Sigmoid colon (tissue), 7 donors: ENCODE data around the gene ATP2C1. TPM values are rescaled to one million over a fixed set of nuclear protein-coding genes. Genes with fewer than 3 reads are reported as not detected.

Experiments
- DNase-seq: peaks from one replicate; pipeline ENCODE4 v3.0.0-alpha.2; 2019
- H3K27ac ChIP-seq, 4 donors: fragments of 200-600 bp; sonication (generic); one replicate each; pipeline ENCODE4 v1.5.1; 2016 to 2019; ENCODE audit warnings: mild to moderate bottlenecking in 1 of 4
- H3K27me3 ChIP-seq, 3 donors: fragments of 200-600 bp; sonication (generic); one replicate each; pipeline ENCODE4 v1.5.1; 2019; ENCODE audit warnings: mild to moderate bottlenecking in 1 of 3
- H3K36me3 ChIP-seq, 4 donors: fragments of 200-600 bp; sonication (generic); one replicate each; pipeline ENCODE4 v1.5.1; 2016 to 2019
- H3K4me1 ChIP-seq, 4 donors: fragments of 200-600 bp; sonication (generic); one replicate each; pipeline ENCODE4 v1.5.1; 2017 to 2019
- H3K4me3 ChIP-seq, 4 donors: fragments of 200-600 bp; sonication (generic); one replicate each; pipeline ENCODE4 v1.5.1; 2017 to 2019; ENCODE audit warnings: mild to moderate bottlenecking in 2 of 4, moderate library complexity in 1 of 4
- H3K9me3 ChIP-seq, 4 donors: fragments of 200-600 bp in 3 of 4; sonication (generic) in 3 of 4; one replicate each; pipeline versions ENCODE4 v1.5.1 to v1.6.1; 2013 to 2019
- EP300 ChIP-seq, 4 donors: sonication (generic); formaldehyde crosslinking; IDR thresholded peaks; one replicate each; pipeline ENCODE4 v1.6.1; 2017; ENCODE audit warnings: antibody characterized with exemption in 4 of 4
- POLR2A ChIP-seq, 2 donors: fragments of 450-650 bp; IDR thresholded peaks; one replicate each; pipeline ENCODE4 v1.6.1; 2016; ENCODE audit warnings: antibody characterized with exemption in 2 of 2, mild to moderate bottlenecking in 2 of 2, moderate library complexity in 2 of 2
- POLR2AphosphoS5 ChIP-seq, 4 donors: sonication (generic); formaldehyde crosslinking; IDR thresholded peaks; one replicate each; pipeline ENCODE4 v1.6.1; 2017; ENCODE audit warnings: antibody characterized with exemption in 4 of 4
- WGBS, 2 donors: extraction: QIAGEN DNeasy Blood & Tissue Kit; methylation state at CpG; one replicate each; pipeline ENCODE4 v1.1.7; 2013; 5-methylcytosine and 5-hydroxymethylcytosine counted together
- intact Hi-C: fragments of 100-400 bp; cut with DNase I; formaldehyde crosslinking; loops from one replicate; pipeline ENCODE4 v1.15.1; 2023
- polyA plus RNA-seq, 3 donors: library from polyadenylated mRNA; stranded (reverse); fragments of 200-250 nt; gene quantifications; one replicate each; pipeline ENCODE4 v1.2.3, GENCODE V29; 2013
- total RNA-seq, 4 donors: library from RNA; depleted of rRNA; stranded (reverse); fragments of >200 nt; gene quantifications; one replicate each; pipeline ENCODE4 v1.1.0, GENCODE V29; 2016
- TF ChIP-seq, protein P1 (sequence below), 4 experiments: fragments of 450-650 bp in 3 of 4; fragments of 200-600 bp in 1 of 4; IDR thresholded peaks; one replicate each; pipeline ENCODE4 v1.5.1; 2016 to 2019; ENCODE audit warnings: antibody characterized with exemption in 4 of 4, mild to moderate bottlenecking in 3 of 4, moderate library complexity in 2 of 4
- donor health status: healthy with polysubstance abuse.
- donor health status: Bipolar disorder and iron deficiency.
- donor health status: healthy.

ATP2C1 gene
- total and polyA plus RNA-seq, 7 donors, result 13.8 to 46.7 (median 38.0) TPM

DNA sequence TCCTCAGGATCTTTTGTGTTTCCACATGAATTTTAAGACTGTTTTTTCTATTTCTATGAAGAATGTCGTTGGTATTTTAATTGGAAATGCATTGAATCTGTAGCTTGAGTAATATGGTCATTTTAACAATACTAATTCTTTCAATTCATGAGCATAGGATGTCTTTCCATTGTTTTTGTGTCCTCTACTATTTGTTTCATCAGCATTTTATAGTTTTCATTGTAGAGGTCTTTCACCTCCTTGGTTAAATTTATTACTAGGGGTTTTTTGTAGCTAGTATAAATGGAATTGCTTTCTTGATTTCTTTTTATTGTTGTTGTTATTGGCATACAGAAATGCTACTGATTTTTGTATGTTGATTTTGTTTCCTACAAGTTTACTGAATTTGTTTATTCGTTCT, 17.3 kb upstream of the ATP2C1 start:
- intact Hi-C loops, result no loop called here
- WGBS, 2 donors, result 59 to 76% methylated on average over 2 of the region's 2 CpGs

DNA sequence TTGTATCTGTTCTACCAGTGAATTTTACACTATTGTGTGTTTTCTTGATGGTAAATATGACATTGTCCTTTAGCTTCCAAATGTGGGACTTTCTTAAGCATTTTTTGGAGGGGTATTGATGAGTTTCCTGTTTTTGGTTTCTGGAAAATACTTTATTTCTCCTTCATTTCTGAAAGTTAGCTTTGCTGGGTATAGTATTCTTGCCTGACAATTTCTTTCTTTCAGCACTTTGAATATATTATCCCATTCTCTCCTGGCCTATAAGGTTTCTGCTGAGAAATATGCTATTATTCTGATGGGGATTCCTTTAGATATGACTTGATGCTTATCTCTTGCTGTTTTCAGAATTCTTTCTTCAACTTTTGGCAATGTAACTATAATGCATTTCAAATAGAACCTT, 15.4 kb upstream of the ATP2C1 start:
- no peak overlapping the region for H3K27ac ChIP-seq
- DNase-seq, result no peak
- peaks cover 0 to 12% (median 4%) of the 10 kb centered on the region in 4 donors for H3K9me3 ChIP-seq
- no peaks in the 10 kb centered on the region for H3K27me3 ChIP-seq
- TF ChIP-seq POLR2AphosphoS5 (IDR thresholded peaks at IDR 0.05) (no peak), EP300 (IDR thresholded peaks at IDR 0.05) (no peak)
- TF ChIP-seq, protein P1, sequence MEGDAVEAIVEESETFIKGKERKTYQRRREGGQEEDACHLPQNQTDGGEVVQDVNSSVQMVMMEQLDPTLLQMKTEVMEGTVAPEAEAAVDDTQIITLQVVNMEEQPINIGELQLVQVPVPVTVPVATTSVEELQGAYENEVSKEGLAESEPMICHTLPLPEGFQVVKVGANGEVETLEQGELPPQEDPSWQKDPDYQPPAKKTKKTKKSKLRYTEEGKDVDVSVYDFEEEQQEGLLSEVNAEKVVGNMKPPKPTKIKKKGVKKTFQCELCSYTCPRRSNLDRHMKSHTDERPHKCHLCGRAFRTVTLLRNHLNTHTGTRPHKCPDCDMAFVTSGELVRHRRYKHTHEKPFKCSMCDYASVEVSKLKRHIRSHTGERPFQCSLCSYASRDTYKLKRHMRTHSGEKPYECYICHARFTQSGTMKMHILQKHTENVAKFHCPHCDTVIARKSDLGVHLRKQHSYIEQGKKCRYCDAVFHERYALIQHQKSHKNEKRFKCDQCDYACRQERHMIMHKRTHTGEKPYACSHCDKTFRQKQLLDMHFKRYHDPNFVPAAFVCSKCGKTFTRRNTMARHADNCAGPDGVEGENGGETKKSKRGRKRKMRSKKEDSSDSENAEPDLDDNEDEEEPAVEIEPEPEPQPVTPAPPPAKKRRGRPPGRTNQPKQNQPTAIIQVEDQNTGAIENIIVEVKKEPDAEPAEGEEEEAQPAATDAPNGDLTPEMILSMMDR (IDR thresholded peaks at IDR 0.05), result no peak
- no peaks in the 10 kb centered on the region for H3K4me1 ChIP-seq
- intact Hi-C loops, result no loop called here
- H3K4me3 ChIP-seq, result no peak overlapping the region
- no peaks in the 10 kb centered on the region for H3K36me3 ChIP-seq

More for the DNA sequence above, 17.3 kb upstream of the ATP2C1 start:
- H3K27me3 ChIP-seq, result no peaks in the 10 kb centered on the region
- TF ChIP-seq EP300 (IDR thresholded peaks at IDR 0.05) (no peak), POLR2AphosphoS5 (IDR thresholded peaks at IDR 0.05) (no peak), POLR2A (IDR thresholded peaks at IDR 0.05) (no peak)
- TF ChIP-seq, protein P1 (IDR thresholded peaks at IDR 0.05), result no peak
- H3K36me3 ChIP-seq, result no peaks in the 10 kb centered on the region
- no peak overlapping the region for H3K27ac ChIP-seq
- H3K9me3 ChIP-seq, result peaks cover 0 to 12% (median 4%) of the 10 kb centered on the region in 4 donors
- H3K4me1 ChIP-seq, result no peaks in the 10 kb centered on the region
- no peak for DNase-seq
- no peak overlapping the region for H3K4me3 ChIP-seq

DNA sequence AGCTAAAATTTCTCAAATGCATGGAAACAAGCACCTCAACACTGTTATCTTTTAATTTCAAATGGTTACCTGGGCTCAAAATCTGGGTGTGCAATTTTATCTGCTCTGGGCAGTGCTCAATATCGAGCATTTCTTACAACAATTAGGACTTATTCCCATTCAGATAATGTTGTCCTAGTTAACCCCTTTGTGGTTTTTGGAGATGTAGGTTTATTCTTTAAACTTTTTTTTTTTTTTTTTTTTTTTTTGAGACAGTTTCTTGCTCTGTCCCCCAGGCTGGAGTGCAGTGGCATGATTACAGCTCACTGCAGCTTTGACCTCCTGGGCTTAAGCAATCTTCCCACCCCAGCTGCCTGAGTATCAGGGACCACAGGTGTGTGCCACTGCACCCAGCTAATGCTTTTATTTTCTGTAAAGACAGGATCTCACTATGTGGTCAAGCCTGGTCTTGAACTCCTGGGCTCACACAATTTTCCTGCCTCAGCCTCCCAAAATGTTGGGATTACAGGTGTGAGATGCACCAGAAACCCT, 4.4 kb upstream of the ATP2C1 start:
- Histone ChIP-seq H3K4me3 (no peak overlapping the region), H3K27me3 (peaks cover 0 to 4% (median 0%) of the 10 kb centered on the region in 3 donors), H3K9me3 (no peaks in the 10 kb centered on the region), H3K4me1 (peaks cover 0 to 7% (median 3%) of the 10 kb centered on the region in 4 donors), H3K27ac (no peak overlapping the region), H3K36me3 (no peaks in the 10 kb centered on the region)
- no peak for DNase-seq
- intact Hi-C loops, result no loop called here
- TF ChIP-seq EP300 (IDR thresholded peaks at IDR 0.05) (no peak), POLR2AphosphoS5 (IDR thresholded peaks at IDR 0.05) (no peak)
- TF ChIP-seq, protein P1 (IDR thresholded peaks at IDR 0.05), result no peak
- 53 to 76% methylated on average over 1 of the region's 1 CpG for WGBS, 2 donors

DNA sequence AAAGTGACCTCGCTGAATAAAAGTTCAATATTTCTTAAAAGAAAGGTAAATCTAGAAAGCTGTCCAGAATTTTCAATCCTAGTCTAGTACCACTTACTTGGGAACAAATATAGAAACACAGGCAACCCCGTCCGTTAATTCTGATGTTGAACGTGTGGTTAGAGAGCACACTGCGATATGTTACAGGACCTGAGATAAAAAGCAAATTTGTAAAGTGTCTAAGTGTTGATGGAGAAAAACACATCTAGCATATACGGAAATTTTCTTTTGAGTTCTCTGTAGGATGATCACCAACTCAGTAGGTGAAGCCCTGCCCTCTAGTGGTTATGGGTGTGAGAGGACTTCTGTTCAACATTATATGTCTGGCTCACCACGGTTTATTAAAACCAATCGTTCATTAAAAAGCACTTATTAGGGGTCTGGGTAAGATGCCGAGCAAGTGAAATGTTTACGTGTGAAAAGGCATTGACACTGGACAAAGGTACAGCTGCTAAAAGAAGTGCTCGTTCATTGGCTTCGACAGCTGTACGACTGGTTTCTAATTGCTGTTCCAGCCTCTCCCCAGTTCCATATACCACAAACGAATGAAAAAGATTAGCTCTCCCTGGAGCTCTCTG, 1.0 kb upstream of the ATP2C1 start:
- Histone ChIP-seq H3K27ac (peak overlapping the region; percentile 92 to 98 (median 95)), H3K36me3 (no peaks in the 10 kb centered on the region), H3K4me3 (peak overlapping the region; percentile 70 to 88 (median 78)), H3K27me3 (no peaks in the 10 kb centered on the region), H3K4me1 (peaks cover 0 to 23% (median 20%) of the 10 kb centered on the region in 4 donors), H3K9me3 (no peaks in the 10 kb centered on the region)
- 1 to 3% methylated on average over 14 of the region's 14 CpGs for WGBS, 2 donors
- intact Hi-C loops, result loop anchor here (1.0 to 5.0 kb wide), 3 partner anchors 134 to 489 kb away; partner anchors contain the start of genes NUDT16 and PIK3R4
- DNase-seq, result peak; percentile 77
- TF ChIP-seq, protein P1 (IDR thresholded peaks at IDR 0.05), result peak; percentile 75 to 91 (median 83)
- TF ChIP-seq POLR2AphosphoS5 (IDR thresholded peaks at IDR 0.05) (peak in 2 of 4 donors; percentile 10 to 12), POLR2A (IDR thresholded peaks at IDR 0.05) (no peak), EP300 (IDR thresholded peaks at IDR 0.05) (no peak)
